Measurements from ENCODE around the gene YBX2.
A peak's percentile ranks its signal among the peaks of the same experiment; 100 is the strongest.

The YBX2 gene

DNA sequence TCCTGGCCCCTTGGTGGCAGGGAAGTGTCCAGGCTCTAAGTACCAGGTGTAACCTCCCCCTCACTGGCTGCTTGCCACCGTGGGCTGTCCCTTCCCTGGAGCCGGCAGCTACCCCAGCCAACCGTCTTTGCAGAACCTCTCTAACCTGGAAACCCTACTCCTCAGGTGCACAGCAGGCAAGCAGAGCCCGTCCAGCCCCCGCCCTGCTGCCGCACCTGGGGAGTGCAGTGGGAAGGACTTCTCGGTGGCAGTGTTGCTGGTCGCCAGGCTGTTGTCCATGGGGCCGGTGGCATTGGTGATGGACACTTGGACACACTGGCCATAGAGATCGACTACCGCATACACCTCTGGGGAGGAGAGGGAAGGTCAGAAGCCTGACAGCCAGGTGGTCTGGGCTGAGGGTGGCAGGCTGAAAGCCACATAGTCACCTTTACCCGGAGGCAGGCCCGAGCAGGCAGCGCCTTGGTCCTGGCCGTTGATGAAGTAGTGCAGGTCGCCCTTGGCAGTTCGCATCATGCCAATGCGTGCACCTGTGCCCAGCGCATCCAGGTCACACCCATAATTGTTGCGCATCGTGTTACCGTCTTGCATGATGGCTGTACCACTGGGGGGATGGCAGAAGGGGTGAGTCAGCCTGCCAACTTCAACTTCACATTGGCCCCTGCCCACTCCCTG is 28.2 kb upstream of the YBX2 start:
- no peak for DNase-seq (ENCODE audit: low spot score)

DNA sequence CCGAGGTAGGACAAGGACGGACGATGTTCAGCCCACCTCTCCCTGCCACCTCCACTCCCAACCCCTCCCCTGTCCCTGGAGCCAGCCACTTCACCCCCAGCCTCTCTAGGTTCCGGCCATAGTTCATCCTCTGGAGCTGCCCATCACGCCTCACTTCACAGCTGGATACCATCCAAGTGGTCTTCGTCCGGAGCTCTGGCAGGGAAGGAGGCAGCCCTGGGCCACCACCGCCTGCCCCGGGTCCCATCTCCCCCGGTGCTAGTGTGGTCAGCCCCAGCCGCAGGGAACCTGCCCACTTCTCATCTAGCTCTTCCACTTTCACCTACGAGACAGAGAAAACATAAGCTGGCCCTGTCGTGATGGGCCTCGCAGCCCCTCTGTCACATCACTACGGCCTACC is 27.0 kb upstream of the YBX2 start:
- no peak for DNase-seq (ENCODE audit: low spot score)

DNA sequence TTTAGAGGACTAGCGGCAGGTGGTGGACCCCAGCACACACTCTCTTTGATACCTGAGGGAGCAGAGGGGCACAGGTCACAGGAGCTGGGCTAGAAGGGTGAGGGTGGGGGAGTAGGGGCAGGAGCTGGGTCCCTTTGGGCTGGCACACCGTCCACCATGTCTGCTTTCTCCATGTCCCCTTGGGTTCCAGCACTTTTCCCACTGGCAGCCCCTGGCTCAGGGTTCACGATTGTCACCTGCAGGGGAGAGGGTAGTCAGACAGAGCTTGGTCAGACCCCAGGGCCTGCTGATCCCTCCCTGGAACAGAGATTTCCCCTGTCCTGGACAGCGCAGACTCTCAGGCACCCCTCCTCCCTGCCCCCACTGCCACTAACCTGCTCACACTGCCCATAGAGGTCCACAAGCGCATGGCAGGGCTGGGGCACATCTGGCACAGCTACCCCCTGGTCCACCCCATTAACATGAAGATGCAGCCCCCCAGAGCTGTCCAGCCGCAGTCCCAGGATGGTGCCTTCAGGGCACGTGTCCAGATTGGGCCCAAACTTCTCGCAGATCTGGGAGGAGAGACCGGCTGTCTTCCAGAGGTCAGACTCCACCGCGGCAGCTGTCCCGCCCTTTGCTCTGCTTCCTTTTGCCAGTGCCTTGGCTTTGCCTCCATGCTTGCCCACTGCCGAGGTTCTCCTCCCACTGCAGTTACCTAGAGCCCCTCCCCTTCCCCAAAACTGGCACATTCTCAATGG is 23.9 kb upstream of the YBX2 start:
- DNase-seq (ENCODE audit: low spot score), result no peak

DNA sequence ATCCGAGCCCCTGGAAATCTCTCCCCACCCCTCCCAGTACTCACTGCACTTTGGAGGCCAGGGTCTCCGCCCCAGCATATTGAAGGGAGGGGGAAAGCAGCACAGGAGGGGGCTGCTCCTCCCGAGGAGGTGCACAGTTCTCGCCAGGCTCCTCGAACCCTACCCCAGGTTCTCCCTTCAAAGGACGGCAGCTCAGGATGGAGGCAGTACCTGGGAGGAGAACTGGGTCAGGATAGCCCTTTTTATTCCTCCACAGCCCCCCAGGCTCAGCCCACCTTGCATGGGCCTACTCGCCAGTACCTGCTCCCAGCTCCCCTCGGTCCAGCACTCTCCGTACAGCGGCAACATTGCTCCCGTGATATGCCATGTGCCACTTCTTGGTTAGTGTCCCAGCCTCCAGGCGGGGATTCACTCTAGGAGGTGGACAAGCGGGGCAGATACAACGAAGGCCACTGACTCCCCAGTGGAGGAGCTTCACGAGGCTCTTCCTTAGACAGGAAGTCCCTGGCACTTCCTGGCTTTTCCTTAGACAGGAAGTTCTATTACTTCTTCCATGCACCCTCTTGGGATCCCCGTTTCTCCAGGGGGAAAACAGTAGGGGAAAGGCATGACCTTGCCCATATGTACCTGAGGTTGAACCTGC is 22.8 kb upstream of the YBX2 start:
- no peak for DNase-seq (ENCODE audit: low spot score)

DNA sequence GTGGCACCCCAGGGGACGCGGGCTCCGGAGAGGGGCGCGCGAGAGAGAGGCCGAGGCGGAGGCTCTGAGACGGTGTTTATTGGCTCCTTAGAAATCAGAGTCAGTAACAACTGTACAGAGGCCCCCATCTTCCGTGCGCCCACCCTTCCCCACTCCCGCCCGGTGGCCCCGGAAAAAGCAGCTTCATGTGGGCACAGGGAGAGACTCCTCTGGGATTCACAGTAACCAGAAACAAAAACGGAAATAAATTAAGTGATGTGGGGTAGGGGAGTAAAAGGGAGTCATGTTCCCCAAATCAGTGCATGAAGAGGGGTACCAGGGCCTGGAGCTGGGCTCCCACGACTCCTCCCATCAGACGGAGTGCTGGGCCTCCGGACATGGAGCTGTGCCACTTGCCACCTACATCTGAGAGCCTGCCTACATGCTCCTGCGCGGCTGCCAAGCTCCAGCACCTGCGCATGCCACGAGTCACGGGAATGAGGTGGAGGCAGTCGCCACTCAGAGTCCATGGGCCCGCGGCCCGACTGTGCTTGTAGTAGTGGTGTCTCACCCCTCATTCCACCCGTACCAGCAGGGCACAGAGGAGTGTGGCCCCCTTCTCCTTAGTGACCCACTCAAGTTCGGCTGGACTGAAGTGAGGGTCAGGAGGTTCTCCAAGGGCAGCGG is 21.3 kb upstream of the YBX2 start:
- DNase-seq (ENCODE audit: low spot score), result no peak

DNA sequence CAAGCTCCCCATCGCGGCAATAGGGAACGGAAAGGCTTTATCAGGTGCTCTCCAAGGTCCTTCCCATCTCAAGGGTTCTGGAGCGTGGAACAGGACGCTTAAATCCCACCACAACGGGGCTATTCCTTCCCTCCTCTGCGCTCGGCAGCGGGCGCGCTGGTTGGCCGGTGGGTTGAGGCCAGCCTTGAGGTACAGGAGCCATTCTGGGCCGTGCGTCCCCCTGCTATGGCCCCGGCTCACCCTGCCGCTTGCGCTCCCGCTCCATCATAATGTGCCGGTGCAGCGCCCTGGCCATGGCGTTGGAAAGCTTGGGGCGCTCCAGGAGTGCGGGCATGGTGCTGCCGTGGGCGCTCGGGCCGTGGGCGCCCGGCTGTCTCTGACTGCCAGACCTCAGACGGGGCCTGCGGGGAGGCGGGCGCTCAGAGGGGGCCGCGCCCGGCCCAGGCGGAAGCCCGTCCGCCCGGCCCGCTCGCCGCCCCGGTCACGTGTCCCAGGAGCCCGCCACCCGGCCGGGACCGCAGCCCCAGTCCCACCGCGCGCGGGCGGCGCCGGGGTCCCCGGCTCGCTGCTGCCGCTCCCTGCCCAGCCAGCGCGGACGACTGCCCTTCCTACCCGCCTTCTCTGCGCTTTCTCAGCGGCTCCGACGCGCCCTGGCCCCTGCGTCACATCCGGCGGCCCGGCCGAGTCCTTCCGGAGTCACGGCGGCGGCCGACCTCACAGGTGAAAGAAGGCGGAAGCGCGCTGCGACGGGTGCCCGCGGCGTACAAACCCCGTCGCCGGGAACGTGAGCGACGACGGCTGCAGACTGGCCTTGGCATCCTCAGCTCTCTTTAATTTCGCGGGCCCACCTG is 20.5 kb upstream of the YBX2 start, which contains the start of gene GPS2:
TSS of gene GPS2 (minus strand) at position 642 of the 851 bp plus-strand sequence. CDS start at position 334, 308 bp downstream.
- peak; percentile 93 for DNase-seq (ENCODE audit: low spot score)

DNA sequence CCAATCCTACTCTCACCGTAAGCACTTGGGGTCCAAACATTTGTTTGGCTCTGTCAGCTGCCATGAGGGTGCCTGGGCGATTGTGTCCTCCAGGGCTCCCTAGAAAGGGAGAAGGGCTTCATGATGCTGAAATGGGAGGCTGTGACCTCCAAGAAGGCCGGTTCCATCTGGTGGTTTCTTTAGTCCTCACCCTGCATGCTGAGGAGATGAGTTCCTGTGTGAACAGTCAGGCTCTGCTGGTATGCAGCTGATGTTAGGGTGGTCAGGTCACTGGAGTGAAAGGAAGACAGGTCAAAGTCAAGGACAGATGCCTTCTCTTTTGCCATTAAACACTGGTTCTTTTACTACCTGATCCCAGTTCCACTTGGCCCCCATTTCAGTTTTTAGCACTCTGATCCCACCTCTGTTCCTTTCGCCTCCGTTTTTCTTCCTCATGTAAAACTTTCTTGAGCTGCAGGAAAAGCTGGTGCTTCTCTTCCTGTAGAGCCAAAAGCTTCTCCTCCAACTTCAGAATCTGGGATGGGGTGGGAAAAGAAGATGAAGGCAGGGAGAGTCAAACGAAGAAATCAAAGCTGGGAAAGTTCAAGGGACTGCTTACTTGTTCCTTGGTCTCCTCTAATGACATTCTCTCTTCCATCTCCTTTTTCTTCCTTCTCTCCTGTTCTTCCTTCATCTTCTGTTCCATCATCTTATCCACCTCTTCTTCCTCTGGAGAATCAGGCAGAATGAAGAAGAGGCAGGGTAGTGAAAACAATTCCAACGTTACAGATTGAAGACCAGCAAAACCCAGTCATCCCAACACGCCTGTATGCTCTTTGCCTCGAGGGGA is 19.7 kb upstream of the YBX2 start:
- DNase-seq (ENCODE audit: low spot score), result no peak

DNA sequence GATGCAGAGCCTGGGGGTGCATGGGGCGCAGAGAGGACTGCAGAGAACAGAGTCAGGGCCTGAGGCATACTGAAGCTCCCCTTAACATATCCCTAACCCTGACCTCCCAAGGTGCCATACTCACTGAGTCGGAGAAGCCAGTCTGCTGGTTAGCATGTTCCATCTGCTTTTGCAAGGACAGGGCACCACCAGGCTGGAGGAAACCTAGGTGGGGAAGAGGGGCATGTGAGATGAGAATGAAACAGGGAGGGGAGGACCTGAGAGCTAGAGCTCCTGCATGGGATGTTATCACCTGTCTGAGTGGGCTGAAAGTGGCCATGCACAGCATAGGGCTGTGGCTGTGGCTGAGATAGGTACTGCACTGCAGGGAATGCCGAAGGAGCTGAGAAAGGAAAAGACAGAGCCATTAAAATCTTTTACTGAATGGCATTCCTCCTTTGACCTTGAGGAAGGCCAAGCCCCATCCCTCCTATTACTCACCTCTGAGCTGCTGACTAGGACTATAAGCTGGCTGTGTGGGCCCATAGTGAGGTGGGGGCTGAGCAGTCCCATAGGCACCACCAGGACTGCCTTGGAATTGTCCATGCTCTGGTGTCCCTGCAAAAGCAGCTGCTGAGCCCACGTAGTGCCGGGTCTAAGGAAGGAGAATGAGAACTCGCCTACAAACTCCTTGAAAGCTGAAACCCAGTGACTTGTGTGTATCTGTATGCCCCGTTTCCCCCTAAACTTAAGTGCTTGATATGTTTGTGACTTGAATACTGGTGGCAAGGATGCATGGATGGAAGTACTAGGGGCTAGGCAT is 18.9 kb upstream of the YBX2 start:
- DNase-seq (ENCODE audit: low spot score), result no peak

DNA sequence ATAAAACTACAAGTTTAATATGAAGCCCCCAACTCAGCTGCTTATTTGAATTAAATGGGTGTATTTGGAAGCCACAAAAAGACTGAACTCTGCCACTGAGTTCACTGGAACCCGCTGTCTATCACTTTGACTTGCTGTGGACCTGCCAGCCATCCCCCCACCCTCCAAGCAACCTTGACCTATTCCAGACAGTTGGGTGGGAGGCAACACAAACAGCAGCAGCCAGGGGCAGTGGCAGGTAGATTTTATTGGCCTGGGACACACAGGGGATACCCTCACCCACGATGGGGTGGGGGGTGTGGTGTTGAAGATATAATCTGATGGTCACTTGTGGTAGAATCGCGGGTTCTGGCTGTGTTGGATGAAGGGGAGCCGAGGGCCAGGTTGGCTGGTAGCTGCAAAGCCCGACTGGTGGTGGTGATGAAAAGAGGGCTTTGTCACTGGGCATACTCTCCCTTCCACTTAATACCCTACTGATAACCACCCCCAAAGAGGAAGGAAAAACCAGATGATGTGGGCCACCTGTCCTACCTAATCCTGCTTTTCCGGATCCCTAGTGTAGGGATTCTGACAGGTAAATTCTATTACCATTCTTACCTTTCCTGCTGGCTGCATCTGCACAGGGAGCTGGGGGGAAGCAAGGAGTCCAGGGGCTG is 18.1 kb upstream of the YBX2 start:
- no peak for DNase-seq (ENCODE audit: low spot score)

DNA sequence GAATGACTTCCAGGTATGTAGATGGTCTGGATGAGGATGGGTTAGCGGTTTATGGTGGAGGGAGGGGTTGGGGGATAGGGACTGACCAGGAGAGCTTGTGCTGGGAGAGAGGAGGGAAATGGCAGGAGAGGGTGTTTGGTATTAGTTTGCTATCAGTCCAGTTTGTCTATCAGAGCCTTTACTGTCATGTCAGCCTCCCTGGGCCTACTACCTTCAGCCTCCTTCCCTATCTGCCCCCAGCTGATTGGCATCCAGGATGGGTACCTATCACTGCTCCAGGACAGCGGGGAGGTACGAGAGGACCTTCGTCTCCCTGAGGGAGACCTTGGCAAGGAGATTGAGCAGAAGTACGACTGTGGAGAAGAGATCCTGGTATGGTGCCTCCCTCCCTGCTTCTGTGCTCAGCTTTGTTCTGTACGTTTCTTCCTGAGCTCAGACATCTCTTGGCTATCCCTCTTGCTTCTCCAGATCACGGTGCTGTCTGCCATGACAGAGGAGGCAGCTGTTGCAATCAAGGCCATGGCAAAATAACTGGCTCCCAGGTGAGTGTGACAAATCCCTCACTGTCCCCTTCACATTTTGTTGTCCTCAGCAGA is 16.8 kb upstream of the YBX2 start:
- DNase-seq (ENCODE audit: low spot score), result no peak

DNA sequence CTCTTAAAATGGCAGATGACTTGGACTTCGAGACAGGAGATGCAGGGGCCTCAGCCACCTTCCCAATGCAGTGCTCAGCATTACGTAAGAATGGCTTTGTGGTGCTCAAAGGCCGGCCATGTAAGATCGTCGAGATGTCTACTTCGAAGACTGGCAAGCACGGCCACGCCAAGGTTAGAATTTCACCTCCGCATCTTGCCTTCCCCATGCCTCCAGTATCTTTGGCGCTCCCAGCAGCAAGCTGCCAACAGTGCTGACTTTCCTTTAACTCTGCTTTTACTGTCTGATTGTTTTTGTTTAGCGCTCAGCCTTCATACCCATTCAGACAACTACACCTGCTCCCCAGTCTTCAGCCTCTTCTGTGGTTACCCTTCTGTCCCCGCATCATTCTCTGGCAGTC is 15.2 kb upstream of the YBX2 start:
- DNase-seq (ENCODE audit: low spot score), result no peak

DNA sequence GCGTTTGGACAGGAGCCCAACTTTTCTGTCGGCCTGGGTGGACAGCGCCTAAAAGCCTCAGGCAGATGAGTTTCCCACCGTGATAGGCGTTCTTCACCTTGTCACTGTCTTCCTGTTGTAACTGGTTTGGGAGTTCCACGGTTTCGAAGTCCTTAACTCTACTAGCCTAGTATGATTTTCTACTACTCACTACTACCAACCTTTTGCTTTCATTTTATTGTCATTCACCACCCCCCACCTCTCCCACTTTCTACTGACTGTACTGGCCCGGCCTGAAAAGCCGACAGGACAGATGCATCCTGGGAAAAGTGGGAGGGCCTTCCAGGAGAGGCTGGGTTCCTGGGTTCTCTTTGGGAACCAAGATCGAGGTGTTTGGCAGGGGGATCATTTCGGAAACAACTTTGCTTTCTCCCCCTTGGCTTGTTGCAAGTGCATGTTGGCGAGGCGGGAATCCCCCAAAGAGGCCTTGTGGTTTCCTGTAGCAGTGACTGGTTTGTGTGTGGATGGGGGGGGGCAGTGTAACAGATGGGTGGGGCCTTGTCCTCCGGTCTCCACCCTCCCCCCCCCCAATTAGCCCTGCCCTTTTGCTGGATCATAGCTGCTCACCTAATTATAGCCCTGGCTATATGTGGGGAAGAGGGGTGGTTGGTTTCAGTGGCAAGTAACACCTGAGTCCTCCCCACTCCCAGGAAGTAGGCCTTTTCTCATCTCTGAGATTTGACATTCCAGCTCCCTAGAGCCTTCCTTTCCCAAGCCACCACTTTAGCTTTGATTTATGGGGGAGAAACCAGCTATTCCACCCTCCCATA is 14.4 kb upstream of the YBX2 start:
- peak; percentile 82 for DNase-seq (ENCODE audit: low spot score)

DNA sequence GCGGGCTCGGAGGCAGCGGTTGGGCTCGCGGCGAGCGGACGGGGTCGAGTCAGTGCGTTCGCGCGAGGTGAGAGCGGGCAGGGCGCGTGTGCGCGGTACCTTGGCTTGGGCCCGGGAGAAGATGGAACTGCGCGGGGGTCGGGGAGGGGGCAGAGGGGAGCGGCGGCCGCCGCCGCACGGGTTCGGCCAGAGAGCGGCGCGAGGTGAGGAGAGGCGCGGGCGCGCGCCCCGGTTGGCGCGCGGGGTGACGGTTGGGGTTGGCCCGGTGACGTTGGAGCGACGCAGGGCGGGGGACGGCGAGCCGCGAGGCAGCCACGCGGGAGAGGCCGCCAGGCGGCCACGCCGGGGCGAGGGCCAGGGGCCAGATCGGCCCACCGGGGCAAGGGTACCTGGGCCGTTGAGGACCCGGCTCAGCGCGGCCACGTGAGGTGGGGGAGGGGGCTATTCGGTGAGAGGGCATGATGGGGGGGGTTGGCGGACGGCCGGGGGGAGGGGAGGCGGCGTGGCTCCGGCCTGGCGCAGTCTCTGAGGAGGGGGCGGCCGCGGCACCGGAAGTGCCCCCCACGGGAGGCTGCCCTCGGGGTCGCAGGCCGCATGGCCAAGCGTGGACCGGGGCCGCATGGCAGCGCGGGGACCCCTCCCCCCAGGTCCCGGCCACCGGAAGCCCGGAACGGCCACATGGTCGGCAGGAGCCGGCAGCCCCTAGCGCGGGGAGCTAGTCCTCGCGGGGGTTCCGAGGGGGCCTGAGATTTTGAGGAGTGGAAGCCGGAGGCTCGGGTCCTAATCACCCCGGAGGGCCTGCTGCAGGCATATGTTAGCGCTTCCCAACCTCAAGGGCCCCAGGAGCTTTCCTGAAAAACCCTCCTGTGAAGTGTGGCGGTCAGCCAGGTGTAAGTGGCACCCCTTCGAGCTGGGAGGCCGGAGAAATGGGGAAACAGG is 13.5 kb upstream of the YBX2 start:
- peak; percentile 43 for DNase-seq (ENCODE audit: low spot score)

DNA sequence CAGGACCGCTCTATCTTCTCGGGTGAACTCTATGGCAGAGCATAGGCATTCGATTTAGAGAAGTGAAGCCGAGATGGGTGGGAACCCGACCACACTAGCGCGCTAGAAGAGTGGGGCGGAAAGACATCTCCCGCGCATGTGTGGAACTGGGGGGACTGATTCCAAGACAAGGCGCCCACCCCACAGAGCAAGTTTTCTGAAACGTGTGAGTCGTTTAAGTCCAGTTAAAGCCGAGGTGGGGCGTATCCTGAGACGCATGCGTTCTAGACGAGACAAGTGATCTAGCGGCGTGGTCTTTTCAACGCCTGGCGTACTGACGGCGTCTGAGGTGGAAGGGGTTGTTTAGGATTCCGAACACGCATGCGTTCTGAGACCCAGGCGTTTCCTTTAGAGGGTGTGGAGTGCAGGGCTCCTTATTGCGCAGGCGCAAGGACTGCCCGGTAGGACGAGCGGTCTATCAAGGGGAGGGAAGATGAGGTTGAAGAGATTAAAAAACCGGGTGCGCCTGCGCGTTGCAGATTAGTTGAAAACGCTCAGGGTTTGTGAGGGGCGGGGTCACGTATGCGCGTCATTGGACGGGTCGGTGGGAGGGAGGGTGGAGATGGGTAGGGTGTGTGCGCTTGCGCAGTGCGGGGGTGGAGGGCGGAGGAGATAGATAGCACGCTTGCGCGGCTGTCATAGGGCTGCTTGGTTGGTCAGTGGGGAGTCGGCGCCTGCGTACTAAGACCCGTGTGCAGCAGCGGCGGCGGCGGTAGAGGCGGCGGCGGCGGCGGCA is 12.7 kb upstream of the YBX2 start, which contains the start of gene EIF5A:
TSS of gene EIF5A (plus strand) at position 718 of the 775 bp plus-strand sequence. CDS start 2,008 bp downstream, outside the sequence.
- peak; percentile 100 for DNase-seq (ENCODE audit: low spot score)

DNA sequence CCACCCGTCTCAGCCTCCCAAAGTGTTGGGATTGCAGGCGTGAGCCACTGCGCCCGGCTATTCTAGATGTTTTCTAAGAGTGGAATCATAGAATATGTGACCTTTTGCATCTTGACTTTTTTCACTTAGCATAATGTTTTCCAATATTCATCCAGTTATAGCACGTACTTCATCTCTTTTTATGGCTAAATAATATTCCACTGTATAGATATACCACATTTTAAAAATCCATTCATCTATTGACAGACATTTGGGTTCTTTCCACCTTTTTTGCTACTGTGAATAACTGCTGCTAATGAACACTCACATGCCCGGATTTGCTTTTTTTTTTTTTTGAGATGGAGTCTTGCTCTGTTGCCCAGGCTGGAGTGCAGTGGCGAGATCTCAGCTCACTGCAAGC is 9.7 kb upstream of the YBX2 start:
- no peak for DNase-seq (ENCODE audit: low spot score)
